DND-41 (cell line): ENCODE measurements around the gene EPHA3.

Experiments used
- CTCF ChIP-seq: IDR thresholded peaks from 2 replicates; pipeline ENCODE4 v1.5.1; 2012; ENCODE audit warnings: borderline replicate concordance, low read length, moderate library complexity, mild to moderate bottlenecking; ENCODE audit not compliant: poor library complexity, severe bottlenecking; ENCODE audit errors: extremely low read depth
- EZH2 ChIP-seq: IDR thresholded peaks from 3 replicates; pipeline ENCODE4 v1.6.1; 2012; ENCODE audit warnings: borderline replicate concordance, low read depth, mild to moderate bottlenecking, moderate library complexity, low read length, inconsistent platforms; ENCODE audit not compliant: severe bottlenecking

- no peak for TF ChIP-seq CTCF
- no peak for TF ChIP-seq EZH2
Observed at GRCh38 chr3:89223188-89223587, 115.8 kb downstream of the EPHA3 start.
